ENCODE data around the gene CRYBG3.

Gene CRYBG3

GRCh38 chr3:97970156-97970555 lies 148.3 kb downstream of the CRYBG3 start:
- Mint-ChIP-seq H3K27ac (peak overlapping the region; percentile 90), H3K4me1 (ENCODE audit: low read depth) (peaks cover 64% of the 10 kb centered on the region), H3K36me3 (ENCODE audit: low read depth) (peaks cover 32% of the 10 kb centered on the region), H3K27me3 (ENCODE audit: low read depth) (no peaks in the 10 kb centered on the region), H3K4me3 (peak overlapping the region; percentile 94), H3K9me3 (no peaks in the 10 kb centered on the region)
- no peak for DNase-seq (ENCODE audit: low spot score)

GRCh38 chr3:97970956-97971620 lies 149.3 kb downstream of the CRYBG3 start:
- DNase-seq (ENCODE audit: low spot score) = no peak
- Mint-ChIP-seq H3K9me3 (no peaks in the 10 kb centered on the region), H3K4me3 (peak overlapping the region; percentile 94), H3K27ac (peak overlapping the region; percentile 90), H3K27me3 (ENCODE audit: low read depth) (no peaks in the 10 kb centered on the region), H3K4me1 (ENCODE audit: low read depth) (peaks cover 64% of the 10 kb centered on the region), H3K36me3 (ENCODE audit: low read depth) (peaks cover 24% of the 10 kb centered on the region)

- peak within 1 kb of the TSS; percentile 90 for H3K27ac Mint-ChIP-seq
- H3K4me1 Mint-ChIP-seq (ENCODE audit: low read depth) = peaks cover 62% of the 10 kb centered on the region
- H3K36me3 Mint-ChIP-seq (ENCODE audit: low read depth) = peaks cover 17% of the 10 kb centered on the region
- DNase-seq (ENCODE audit: low spot score) = peak; percentile 78
- peak within 1 kb of the TSS; percentile 94 for H3K4me3 Mint-ChIP-seq
- H3K27me3 Mint-ChIP-seq (ENCODE audit: low read depth) = no peaks in the 10 kb centered on the region
- H3K9me3 Mint-ChIP-seq = no peaks in the 10 kb centered on the region
These were observed 150.1 kb downstream of the CRYBG3 start, which contains the start of gene RIOX2 for GRCh38 chr3:97971679-97972567. Gene RIOX2 (minus strand): TSS chr3:97972431. CDS start chr3:97967593, 4,838 bp downstream.

- peaks cover 10% of the 10 kb centered on the region for H3K36me3 Mint-ChIP-seq (ENCODE audit: low read depth)
- H3K27me3 Mint-ChIP-seq (ENCODE audit: low read depth) = no peaks in the 10 kb centered on the region
- peak overlapping the region; percentile 70 for H3K4me3 Mint-ChIP-seq
- H3K9me3 Mint-ChIP-seq = no peaks in the 10 kb centered on the region
- no peak for DNase-seq (ENCODE audit: low spot score)
- peaks cover 51% of the 10 kb centered on the region for H3K4me1 Mint-ChIP-seq (ENCODE audit: low read depth)
- peak overlapping the region; percentile 60 for H3K27ac Mint-ChIP-seq
These were observed 151.2 kb downstream of the CRYBG3 start for GRCh38 chr3:97972976-97973375.

- peaks cover 6% of the 10 kb centered on the region for H3K36me3 Mint-ChIP-seq (ENCODE audit: low read depth)
- peak overlapping the region; percentile 76 for H3K27ac Mint-ChIP-seq
- H3K4me3 Mint-ChIP-seq = peak overlapping the region; percentile 59
- peaks cover 36% of the 10 kb centered on the region for H3K4me1 Mint-ChIP-seq (ENCODE audit: low read depth)
- no peak for DNase-seq (ENCODE audit: low spot score)
- H3K27me3 Mint-ChIP-seq (ENCODE audit: low read depth) = no peaks in the 10 kb centered on the region
- H3K9me3 Mint-ChIP-seq = no peaks in the 10 kb centered on the region
These were observed 153.2 kb downstream of the CRYBG3 start for GRCh38 chr3:97974996-97975395.

- Mint-ChIP-seq H3K4me1 (ENCODE audit: low read depth) (peaks cover 36% of the 10 kb centered on the region), H3K9me3 (no peaks in the 10 kb centered on the region), H3K27ac (no peak overlapping the region), H3K36me3 (ENCODE audit: low read depth) (peaks cover 6% of the 10 kb centered on the region), H3K4me3 (peak overlapping the region; percentile 59), H3K27me3 (ENCODE audit: low read depth) (no peaks in the 10 kb centered on the region)
- no peak for DNase-seq (ENCODE audit: low spot score)
These were observed 153.7 kb downstream of the CRYBG3 start for GRCh38 chr3:97975466-97975865.

- DNase-seq (ENCODE audit: low spot score) = no peak
- no peaks in the 10 kb centered on the region for H3K9me3 Mint-ChIP-seq
- H3K27ac Mint-ChIP-seq = no peak overlapping the region
- no peak overlapping the region for H3K4me3 Mint-ChIP-seq
- H3K36me3 Mint-ChIP-seq (ENCODE audit: low read depth) = no peaks in the 10 kb centered on the region
- no peaks in the 10 kb centered on the region for H3K27me3 Mint-ChIP-seq (ENCODE audit: low read depth)
- peaks cover 39% of the 10 kb centered on the region for H3K4me1 Mint-ChIP-seq (ENCODE audit: low read depth)
These were observed 157.8 kb downstream of the CRYBG3 start for GRCh38 chr3:97979610-97980009.

- peaks cover 32% of the 10 kb centered on the region for H3K4me1 Mint-ChIP-seq (ENCODE audit: low read depth)
- DNase-seq (ENCODE audit: low spot score) = peak; percentile 65
- H3K27me3 Mint-ChIP-seq (ENCODE audit: low read depth) = no peaks in the 10 kb centered on the region
- H3K4me3 Mint-ChIP-seq = peak overlapping the region; percentile 50
- no peaks in the 10 kb centered on the region for H3K36me3 Mint-ChIP-seq (ENCODE audit: low read depth)
- peak overlapping the region; percentile 80 for H3K27ac Mint-ChIP-seq
- H3K9me3 Mint-ChIP-seq = no peaks in the 10 kb centered on the region
These were observed 160.1 kb downstream of the CRYBG3 start for GRCh38 chr3:97981886-97982285.

- no peak for DNase-seq (ENCODE audit: low spot score)
- Mint-ChIP-seq H3K9me3 (peaks cover 13% of the 10 kb centered on the region), H3K4me1 (ENCODE audit: low read depth) (peaks cover 32% of the 10 kb centered on the region), H3K27me3 (ENCODE audit: low read depth) (no peaks in the 10 kb centered on the region), H3K27ac (no peak overlapping the region), H3K36me3 (ENCODE audit: low read depth) (peaks cover 4% of the 10 kb centered on the region), H3K4me3 (no peak overlapping the region)
These were observed 162.2 kb downstream of the CRYBG3 start for GRCh38 chr3:97983933-97984491.

- Mint-ChIP-seq H3K27me3 (ENCODE audit: low read depth) (no peaks in the 10 kb centered on the region), H3K36me3 (ENCODE audit: low read depth) (peaks cover 4% of the 10 kb centered on the region), H3K9me3 (peaks cover 13% of the 10 kb centered on the region)
These were observed 165.5 kb downstream of the CRYBG3 start for GRCh38 chr3:97987306-97987705.

GRCh38 chr3:97988784-97989568 lies 167.2 kb downstream of the CRYBG3 start:
- peaks cover 31% of the 10 kb centered on the region for H3K4me1 Mint-ChIP-seq (ENCODE audit: low read depth)
- H3K27ac Mint-ChIP-seq = peak overlapping the region; percentile 34
- H3K9me3 Mint-ChIP-seq = peaks cover 13% of the 10 kb centered on the region
- H3K4me3 Mint-ChIP-seq = no peak overlapping the region
- peaks cover 4% of the 10 kb centered on the region for H3K36me3 Mint-ChIP-seq (ENCODE audit: low read depth)
- H3K27me3 Mint-ChIP-seq (ENCODE audit: low read depth) = no peaks in the 10 kb centered on the region
- DNase-seq (ENCODE audit: low spot score) = no peak

More at GRCh38 chr3:97987306-97987705, 165.5 kb downstream of the CRYBG3 start:
- H3K4me1 Mint-ChIP-seq (ENCODE audit: low read depth) = peaks cover 31% of the 10 kb centered on the region
- no peak overlapping the region for H3K27ac Mint-ChIP-seq
- no peak for DNase-seq (ENCODE audit: low spot score)
- H3K4me3 Mint-ChIP-seq = no peak overlapping the region

GRCh38 chr3:97990624-97991292 lies 168.9 kb downstream of the CRYBG3 start:
- DNase-seq (ENCODE audit: low spot score) = no peak
- Mint-ChIP-seq H3K27ac (peak overlapping the region; percentile 68), H3K4me3 (peak overlapping the region; percentile 64), H3K9me3 (peaks cover 13% of the 10 kb centered on the region), H3K36me3 (ENCODE audit: low read depth) (peaks cover 4% of the 10 kb centered on the region), H3K4me1 (ENCODE audit: low read depth) (peaks cover 29% of the 10 kb centered on the region), H3K27me3 (ENCODE audit: low read depth) (no peaks in the 10 kb centered on the region)

GRCh38 chr3:97991293-97991682 lies 169.5 kb downstream of the CRYBG3 start:
- no peaks in the 10 kb centered on the region for H3K27me3 Mint-ChIP-seq (ENCODE audit: low read depth)
- no peak for DNase-seq (ENCODE audit: low spot score)
- peak overlapping the region; percentile 64 for H3K4me3 Mint-ChIP-seq
- peaks cover 13% of the 10 kb centered on the region for H3K9me3 Mint-ChIP-seq
- H3K4me1 Mint-ChIP-seq (ENCODE audit: low read depth) = peaks cover 29% of the 10 kb centered on the region
- H3K36me3 Mint-ChIP-seq (ENCODE audit: low read depth) = peaks cover 4% of the 10 kb centered on the region
- H3K27ac Mint-ChIP-seq = peak overlapping the region; percentile 68
